HuH-7.5 (cell line): Measurements from ENCODE around the gene RP2.

Source experiments
- DNase-seq: peaks from one replicate; pipeline ENCODE4 v3.0.0; 2011; ENCODE audit warnings: low spot score

The RP2 gene

DNA sequence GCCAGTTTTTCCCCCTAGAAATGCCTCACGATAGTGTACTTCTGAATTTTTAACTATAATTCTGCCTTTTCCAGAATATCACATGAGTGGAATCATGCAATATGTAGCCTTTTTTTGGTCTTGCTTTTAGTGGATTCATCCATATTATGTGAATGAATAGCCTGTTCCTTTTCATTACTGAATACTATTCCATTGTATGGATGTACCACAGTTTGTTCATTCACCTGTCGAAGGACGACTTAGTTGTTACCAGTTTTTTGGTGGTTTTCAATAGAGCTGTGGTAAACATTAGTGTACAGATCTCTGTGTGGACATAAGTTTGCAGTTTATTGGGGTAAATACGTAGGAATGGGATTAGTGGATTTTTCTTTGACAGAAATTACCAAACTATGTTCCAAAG is 83.4 kb downstream of the RP2 start:
- no peak for DNase-seq

DNA sequence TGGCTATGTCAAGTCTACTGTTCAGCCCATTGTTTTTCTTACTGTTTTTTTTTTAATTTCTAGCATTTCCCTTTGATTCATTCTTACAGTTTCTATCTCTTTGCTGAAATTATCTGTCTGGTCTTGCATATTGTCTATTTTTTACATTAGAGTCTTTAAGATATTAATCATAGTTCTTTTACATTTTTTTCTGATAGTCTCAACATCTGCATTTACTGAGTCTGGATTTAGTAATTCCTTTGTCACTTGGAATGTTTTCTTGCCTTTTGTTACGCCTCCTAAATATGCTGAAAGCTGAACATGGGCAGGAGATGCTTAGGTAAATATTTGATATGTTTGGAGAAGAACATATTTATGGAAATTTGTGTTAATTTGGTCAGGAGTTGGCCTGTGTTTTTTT is 85.8 kb downstream of the RP2 start:
- no peak for DNase-seq

DNA sequence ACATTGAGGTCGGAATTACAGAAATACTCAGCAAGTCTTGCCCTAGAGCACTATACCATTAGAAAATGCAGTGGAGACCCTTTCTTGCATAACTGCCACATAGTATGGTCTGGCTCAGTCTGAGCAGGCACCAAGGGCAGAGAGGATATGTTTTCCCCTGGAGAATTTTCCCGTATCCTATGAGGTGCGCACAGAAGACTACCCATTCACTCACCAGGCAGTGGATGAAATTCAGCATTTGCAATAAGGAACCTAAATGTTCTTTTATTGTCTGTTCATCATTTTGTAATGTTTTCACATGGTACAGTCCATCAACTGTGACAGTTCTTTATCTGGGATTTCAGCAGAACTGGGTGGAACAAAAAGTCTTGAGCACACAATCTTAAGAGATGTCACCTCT is 90.9 kb downstream of the RP2 start:
- no peak for DNase-seq

DNA sequence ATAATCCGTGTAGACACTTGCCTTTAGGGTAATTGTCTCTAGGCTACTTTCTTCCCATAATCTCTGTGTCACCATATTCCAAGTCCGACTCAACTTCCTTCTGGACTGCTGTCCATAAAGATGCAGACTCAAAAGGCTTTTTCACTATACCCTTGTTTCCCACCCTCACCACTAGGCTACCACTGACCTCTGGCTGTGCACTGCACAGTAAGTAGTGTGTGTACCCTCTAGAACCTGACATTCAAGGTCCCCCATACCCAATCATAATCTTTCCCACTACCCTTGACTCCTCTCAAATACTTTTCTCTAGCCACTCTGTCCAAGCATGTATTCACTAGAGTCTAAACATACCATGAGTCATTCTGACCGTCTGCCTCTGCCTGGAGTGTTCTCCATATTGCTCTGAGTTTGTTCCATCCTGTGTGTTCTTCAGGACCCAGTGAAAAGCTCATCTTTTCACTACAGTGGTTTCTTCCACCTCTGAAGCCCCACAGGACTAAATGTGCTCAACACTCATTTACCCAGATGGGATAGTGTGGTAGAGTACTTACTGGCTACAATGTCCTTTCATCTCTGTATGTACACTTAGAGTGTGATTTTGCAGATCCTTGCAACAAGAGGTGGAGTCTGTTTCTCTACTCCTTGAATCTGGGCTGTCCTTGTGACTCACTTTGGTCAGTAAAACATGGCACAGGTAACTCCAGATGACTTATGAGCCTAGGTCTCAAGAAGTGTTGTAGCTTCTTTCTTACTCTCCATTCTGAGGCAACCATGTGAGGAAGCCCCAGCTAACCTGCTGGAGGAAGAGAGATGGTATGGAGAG is 92.8 kb downstream of the RP2 start:
- no peak for DNase-seq
